Endothelial cell of umbilical vein (primary cell): ENCODE data around the gene PER1. TPM values are rescaled to one million over a fixed set of nuclear protein-coding genes. Genes with fewer than 3 reads are reported as not detected.

ENCODE experiments used
- BruUV-seq: library from RNA; stranded (reverse); fragments of 400-500 nt; replicated peaks from 2 replicates; lab custom pipeline; 2021; lab: Mats Ljungman, UMichigan
- CTCF ChIA-PET: fragments of 300-600, 350-600 bp; sonication (Branson Sonifier 250); formaldehyde crosslinking; loops from one replicate; lab custom pipeline; 2021; ENCODE audit warnings: antibody characterized with exemption, inconsistent platforms; lab: Charles Lee
- POLR2A ChIA-PET: fragments of 300-600, 350-600 bp; sonication (Branson Sonifier 250); formaldehyde crosslinking; loops from one replicate; lab custom pipeline; 2021; ENCODE audit warnings: antibody characterized with exemption, inconsistent platforms; lab: Charles Lee
- DNase-seq: peaks from one replicate; pipeline ENCODE4 v3.0.0-alpha.2; 2011; ENCODE audit warnings: low read depth, low spot score
- FAIRE-seq: peaks from 2 replicates; lab custom pipeline; 2011; peaks lifted over from hg19 to GRCh38; lab: Jason Lieb, UNC
- H2AFZ ChIP-seq: 2 replicates; pipeline ENCODE4 v1.6.0; 2012; ENCODE audit warnings: low read depth, low read length, control low read depth, inconsistent platforms
- H3K27ac ChIP-seq: 2 replicates; pipeline ENCODE4 v1.5.1; 2011; ENCODE audit warnings: low read depth, mild to moderate bottlenecking, control low read depth, low read length, moderate library complexity; ENCODE audit not compliant: insufficient read depth
- H3K27me3 ChIP-seq, 2 experiments: 2 replicates each; pipeline versions ENCODE4 v1.6.0 to v1.6.1; 2011; ENCODE audit warnings: low read length in 2 of 2, mixed read lengths in 1 of 2; ENCODE audit not compliant: control insufficient read depth in 2 of 2, insufficient read depth in 2 of 2
- H3K36me3 ChIP-seq, 2 experiments: 2 replicates in 1 of 2; 3 replicates in 1 of 2; pipeline ENCODE4 v1.5.1; 2011; ENCODE audit warnings: low read length in 2 of 2, mild to moderate bottlenecking in 1 of 2, moderate library complexity in 1 of 2; ENCODE audit not compliant: control insufficient read depth in 2 of 2, insufficient read depth in 2 of 2; ENCODE audit errors: extremely low read depth in 1 of 2
- H3K4me1 ChIP-seq: 3 replicates; pipeline ENCODE4 v1.5.1; 2011; ENCODE audit warnings: mild to moderate bottlenecking, low read length; ENCODE audit not compliant: control insufficient read depth, insufficient read depth; ENCODE audit errors: extremely low read depth
- H3K4me2 ChIP-seq: 2 replicates; pipeline ENCODE4 v1.6.1; 2011; ENCODE audit warnings: low read length, control low read depth, mixed read lengths; ENCODE audit not compliant: insufficient read depth
- H3K4me3 ChIP-seq, 3 experiments: fragments of 200-600 bp in 1 of 3; sonication (generic), shearing (Covaris generic) in 1 of 3; replicated peaks in 1 of 3; 2 replicates each; pipeline ENCODE4 v1.5.1; 2011 to 2016; ENCODE audit warnings: control low read depth in 3 of 3, low read length in 3 of 3, mild to moderate bottlenecking in 2 of 3, inconsistent platforms in 1 of 3, low read depth in 1 of 3, moderate library complexity in 1 of 3; ENCODE audit not compliant: insufficient read depth in 1 of 3
- H3K79me2 ChIP-seq: 2 replicates; pipeline ENCODE4 v1.6.0; 2012; ENCODE audit warnings: low read length, inconsistent platforms; ENCODE audit not compliant: control insufficient read depth, insufficient read depth
- H3K9ac ChIP-seq: replicated peaks from 2 replicates; pipeline ENCODE3; 2011; ENCODE audit warnings: low read length, control low read depth; ENCODE audit not compliant: insufficient read depth; ENCODE audit errors: extremely low read depth
- H3K9me1 ChIP-seq: replicated peaks from 3 replicates; pipeline ENCODE4 v1.6.0; 2011; ENCODE audit warnings: mild to moderate bottlenecking, low read length; ENCODE audit not compliant: control insufficient read depth, insufficient read depth; ENCODE audit errors: extremely low read depth
- H3K9me3 ChIP-seq: replicated peaks from 2 replicates; pipeline ENCODE4 v1.5.1; 2012; ENCODE audit warnings: low read length, inconsistent platforms; ENCODE audit not compliant: control insufficient read depth, insufficient read depth
- H4K20me1 ChIP-seq: replicated peaks from 2 replicates; pipeline ENCODE3; 2011; ENCODE audit warnings: mild to moderate bottlenecking, low read length; ENCODE audit not compliant: control insufficient read depth, insufficient read depth; ENCODE audit errors: extremely low read depth
- CTCF ChIP-seq, 2 donors: IDR thresholded peaks; 1 replicate in 1 of 2; 2 replicates in 1 of 2; pipeline ENCODE4 v1.5.1; 2011; ENCODE audit warnings: low read length in 2 of 2, mild to moderate bottlenecking in 2 of 2, moderate library complexity in 2 of 2, control low read depth in 1 of 2, inconsistent platforms in 1 of 2, low read depth in 1 of 2; ENCODE audit not compliant: insufficient read depth in 1 of 2; ENCODE audit errors: extremely low read depth in 1 of 2
- EZH2 ChIP-seq: IDR thresholded peaks from 2 replicates; pipeline ENCODE4 v1.6.1; 2012; ENCODE audit warnings: borderline replicate concordance, low read depth, mild to moderate bottlenecking, moderate library complexity, low read length, inconsistent platforms; ENCODE audit not compliant: severe bottlenecking
- FOS ChIP-seq: IDR thresholded peaks from 2 replicates; pipeline ENCODE4 v1.6.1; 2011; ENCODE audit warnings: mild to moderate bottlenecking, low read length, moderate library complexity, borderline replicate concordance; ENCODE audit not compliant: insufficient read depth
- GATA2 ChIP-seq: IDR thresholded peaks from 2 replicates; pipeline ENCODE4 v1.7.0; 2011; ENCODE audit warnings: low read depth, mild to moderate bottlenecking, moderate library complexity, mixed read lengths, low read length; ENCODE audit not compliant: insufficient read length, insufficient read depth
- JUN ChIP-seq: IDR thresholded peaks from 2 replicates; pipeline ENCODE4 v1.6.1; 2011; ENCODE audit warnings: borderline replicate concordance, low read depth; ENCODE audit not compliant: insufficient read length, insufficient read depth
- MYC ChIP-seq: IDR thresholded peaks from one replicate; pipeline ENCODE4 v1.6.1; 2011; ENCODE audit warnings: mild to moderate bottlenecking, low read depth, low read length
- POLR2A ChIP-seq: IDR thresholded peaks from 2 replicates; pipeline ENCODE4 v1.6.1; 2012; ENCODE audit warnings: low read depth, mild to moderate bottlenecking, control low read depth, low read length
- POLR2AphosphoS5 ChIP-seq: IDR thresholded peaks from 2 replicates; pipeline ENCODE4 v1.6.1; 2012; ENCODE audit warnings: low read depth, mild to moderate bottlenecking, control low read depth, low read length, moderate library complexity; ENCODE audit not compliant: insufficient read depth
- dilution Hi-C: fragments of 300-500 bp; cut with MboI; formaldehyde crosslinking; loops from one replicate; pipeline ENCODE4 v1.15.0; 2019; ENCODE audit warnings: low sequenced_read_pairs; ENCODE audit not compliant: extremely low pct_ligation_motif_present
- intact Hi-C: fragments of 100-400 bp; cut with micrococcal nuclease; formaldehyde crosslinking; loops from one replicate; pipeline ENCODE4 v1.10.0; 2022
- polyA plus RNA-seq, 4 experiments: library from polyadenylated mRNA; depleted of rRNA in 3 of 4; stranded (reverse) in 3 of 4; unstranded in 1 of 4; fragments of >200 nt; gene quantifications; 2 replicates each; pipeline versions ENCODE4 v1.2.1 to v1.2.3, GENCODE V29; 2011 to 2012; ENCODE audit warnings: missing spikeins in 1 of 4
- total RNA-seq: library from RNA; stranded (reverse); gene quantifications from 2 replicates; pipeline ENCODE4 v1.2.3, GENCODE V29; 2021

Gene PER1
- total and polyA plus RNA-seq, 2 donors (not counting 3 experiments of a cell fraction or from before 2014, with no cell fraction given) = 12.1 to 32.1 TPM

- TF ChIP-seq JUN = no peak
- no peak for TF ChIP-seq POLR2AphosphoS5
- TF ChIP-seq MYC = no peak
- no peak for TF ChIP-seq FOS
- TF ChIP-seq CTCF (IDR thresholded peaks at IDR 0.05; ENCODE audit: extremely low read depth in 1 of 2, insufficient read depth in 1 of 2, low read depth in 1 of 2, low read length in 2 of 2) = peak; percentile 90 to 93
- no peak for TF ChIP-seq POLR2A
- peak; percentile 41 for TF ChIP-seq GATA2
- TF ChIP-seq EZH2 = no peak
- intact Hi-C loops = loop anchor here (1.0 kb wide), 6 partner anchors 25 to 232 kb away; partner anchors contain the start of gene CTC1
- Histone ChIP-seq H3K9me3 (no peaks in the 10 kb centered on the region), H4K20me1 (peaks cover 3% of the 10 kb centered on the region), H3K9me1 (no peaks in the 10 kb centered on the region), H3K4me1 (peaks cover 31% of the 10 kb centered on the region), H3K36me3 (no peaks in the 10 kb centered on the region), H2AFZ (peak overlapping the region; percentile 8), H3K9ac (peak overlapping the region; percentile 54), H3K4me3 (peak overlapping the region; percentile 49 to 88 (median 79)), H3K27me3 (peaks cover 30 to 32% of the 10 kb centered on the region in 2 experiments), H3K27ac (peak overlapping the region; percentile 10), H3K4me2 (peak overlapping the region; percentile 54), H3K79me2 (no peaks in the 10 kb centered on the region)
- DNase-seq = peak; percentile 86
- BruUV-seq = no TSS peak
- FAIRE-seq = no peak
- POLR2A ChIA-PET = interaction anchor here (1.0 to 2.7 kb wide), 3 partner anchors 40 to 102 kb away, joined by 3 to 16 read pairs (median 3); no protein-coding TSS in a partner anchor
- dilution Hi-C loops = no loop called here
- CTCF ChIA-PET = interaction anchor here (0.8 to 6.8 kb wide), 29 partner anchors 9 to 176 kb away, joined by 3 to 51 read pairs (median 5); partner anchors contain the start of genes ALOX12B, BORCS6 and SLC25A35
Observed at GRCh38 chr17:8118769-8119580, 33.2 kb downstream of the PER1 start.
